ENCODE measurements around the gene MATN1.

MATN1 gene

DNA sequence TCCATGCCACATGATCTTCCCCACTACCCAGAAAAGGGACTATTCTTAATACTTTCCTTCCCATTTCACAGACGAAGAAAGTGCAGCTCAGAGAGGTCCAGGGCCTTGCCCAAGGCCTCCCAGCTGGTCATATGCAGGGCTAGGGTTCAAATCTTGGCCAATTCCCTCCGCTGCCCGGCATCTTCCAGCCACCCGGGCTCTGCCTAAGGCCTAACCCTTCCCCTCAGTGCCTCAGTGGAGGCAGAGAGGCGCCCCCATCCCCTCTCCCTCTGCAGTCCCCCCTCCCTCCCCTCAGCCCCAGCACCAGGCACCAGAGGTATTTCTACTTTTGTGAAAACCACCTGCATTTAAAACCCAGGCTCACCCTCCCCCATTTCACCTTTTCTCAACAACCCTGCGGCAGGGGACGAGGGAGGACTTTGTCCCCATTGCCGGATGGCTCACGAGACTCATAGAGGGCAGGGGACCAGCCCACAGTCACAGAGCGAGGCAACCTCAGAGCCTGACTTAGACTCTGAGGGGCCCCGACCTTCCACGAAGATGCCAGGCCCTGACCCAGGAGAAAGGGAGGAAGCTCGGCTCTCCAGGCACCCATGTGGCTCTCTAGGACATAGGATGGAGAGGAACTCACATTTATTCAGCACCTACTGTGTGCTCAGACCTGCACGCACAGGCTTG, 21.9 kb upstream of the MATN1 start:
- no peak for DNase-seq (ENCODE audit: low read depth in 2 of 2)

DNA sequence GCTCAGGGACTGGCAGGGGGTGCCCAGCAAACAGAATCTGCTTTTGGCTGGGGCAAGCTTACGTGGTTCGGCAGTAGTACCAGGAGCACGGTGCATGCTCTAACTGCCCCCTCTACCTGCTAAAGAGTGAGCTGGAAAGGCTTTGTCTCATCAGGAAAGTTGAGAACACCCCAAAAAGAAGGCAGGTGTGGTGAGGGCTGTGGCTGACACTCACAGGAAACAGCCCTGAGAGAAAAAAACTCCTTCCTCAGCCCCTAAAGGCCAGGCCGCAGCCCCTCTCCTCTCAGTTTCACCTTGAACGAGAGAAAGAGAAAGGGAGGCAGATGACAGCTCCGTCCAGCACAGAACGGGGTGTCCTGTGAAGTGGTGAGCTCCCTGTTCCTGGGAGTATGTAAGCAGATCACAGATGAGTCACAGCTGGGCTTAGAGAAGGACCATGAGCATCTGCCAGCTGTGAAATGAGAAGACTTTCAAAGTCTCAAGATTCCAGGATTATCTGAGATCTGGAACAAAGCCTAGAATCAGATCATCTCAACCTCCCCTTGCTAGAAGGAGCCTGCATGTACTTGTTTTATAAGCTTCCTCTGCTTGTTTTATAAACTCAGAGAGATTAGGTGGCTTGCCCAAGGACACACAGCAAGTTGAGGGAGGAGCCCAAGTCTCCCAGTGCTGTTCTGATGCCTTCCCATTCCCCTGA, 20.8 kb upstream of the MATN1 start:
- no peak for DNase-seq (ENCODE audit: low read depth in 2 of 2)

DNA sequence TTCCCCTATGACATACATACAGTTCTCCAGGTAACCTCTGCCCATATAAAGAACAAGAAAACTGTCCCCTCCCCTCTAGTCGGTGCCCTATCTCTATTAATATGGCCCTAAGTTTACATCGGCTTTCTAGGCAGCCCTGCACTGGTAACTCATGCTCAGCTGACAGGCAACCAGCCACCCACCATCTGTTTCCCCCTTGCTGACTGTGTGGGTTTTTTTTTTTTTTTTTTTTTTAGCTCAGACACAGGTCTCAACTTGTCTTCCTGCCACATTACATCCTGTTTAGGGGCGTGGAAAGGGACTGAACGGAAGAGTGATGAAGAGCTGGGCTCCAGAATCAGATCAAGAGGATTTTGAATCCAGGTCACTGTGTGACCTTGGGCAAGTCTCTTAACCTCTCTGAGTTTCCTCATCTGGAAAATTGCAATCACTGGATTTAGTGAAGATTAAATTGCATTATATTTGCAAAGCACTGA, 20.2 kb upstream of the MATN1 start:
- no peak for DNase-seq (ENCODE audit: low read depth in 2 of 2)

DNA sequence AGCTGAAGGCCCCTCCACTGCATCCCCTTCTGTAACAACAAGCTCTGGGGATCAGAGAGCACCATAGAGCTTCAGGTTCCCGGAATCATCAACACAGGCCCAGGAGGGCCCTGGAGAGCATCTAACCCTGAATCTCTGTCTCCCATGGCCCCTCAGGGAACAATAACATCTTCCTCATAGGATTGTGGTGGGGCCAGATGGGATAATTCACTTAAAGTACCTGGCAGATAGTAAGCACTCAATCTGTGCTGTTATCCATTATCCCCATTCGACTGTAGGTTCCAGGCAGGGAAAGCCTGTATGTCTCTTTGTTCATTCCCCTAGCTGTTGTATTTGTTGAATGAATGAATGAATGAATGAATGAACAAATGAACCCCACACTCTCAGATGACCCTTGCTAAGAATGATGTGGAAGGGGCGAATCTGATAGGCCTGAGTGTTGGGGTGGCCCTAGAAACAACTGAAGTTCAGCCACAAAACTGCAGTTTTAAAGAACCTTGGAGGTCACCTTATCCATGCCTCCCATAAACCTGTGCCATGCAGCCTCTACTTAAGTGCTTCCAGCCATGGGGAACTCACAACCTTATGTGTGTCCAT, 19.7 kb upstream of the MATN1 start:
- DNase-seq (ENCODE audit: low read depth in 2 of 2) = no peak

DNA sequence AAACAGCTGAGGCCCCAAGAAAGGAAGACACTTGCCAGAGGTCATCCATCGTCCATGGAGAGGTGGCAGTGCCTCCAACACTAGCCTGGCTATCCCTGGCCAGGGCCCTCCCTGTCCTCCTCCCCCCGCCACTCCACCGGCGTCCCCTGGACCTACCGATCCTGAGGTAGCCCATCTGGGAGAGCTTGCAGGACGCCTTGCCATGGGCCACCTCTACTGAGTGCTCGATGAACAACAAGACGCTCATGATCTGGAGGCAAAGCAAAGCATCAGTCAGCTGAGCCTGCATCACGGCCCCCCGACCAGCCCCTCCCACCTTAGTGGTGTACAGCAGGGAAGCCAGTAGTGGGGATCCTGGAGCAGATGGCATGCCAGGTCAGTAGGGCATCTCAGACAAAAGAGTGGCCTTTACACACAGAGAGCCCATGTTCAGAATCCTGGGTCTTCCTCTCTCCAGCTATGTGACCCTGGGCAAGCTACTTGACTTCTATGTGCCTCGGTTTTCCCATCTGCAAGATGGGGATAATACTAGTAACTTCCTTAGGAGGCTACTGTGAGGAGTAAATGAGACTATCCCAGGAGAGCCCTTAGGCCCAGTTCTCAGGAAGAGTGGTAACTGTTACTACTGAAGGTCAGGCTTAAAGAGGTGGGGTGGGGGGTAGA, 19.0 kb upstream of the MATN1 start:
- DNase-seq (ENCODE audit: low read depth in 2 of 2) = no peak

DNA sequence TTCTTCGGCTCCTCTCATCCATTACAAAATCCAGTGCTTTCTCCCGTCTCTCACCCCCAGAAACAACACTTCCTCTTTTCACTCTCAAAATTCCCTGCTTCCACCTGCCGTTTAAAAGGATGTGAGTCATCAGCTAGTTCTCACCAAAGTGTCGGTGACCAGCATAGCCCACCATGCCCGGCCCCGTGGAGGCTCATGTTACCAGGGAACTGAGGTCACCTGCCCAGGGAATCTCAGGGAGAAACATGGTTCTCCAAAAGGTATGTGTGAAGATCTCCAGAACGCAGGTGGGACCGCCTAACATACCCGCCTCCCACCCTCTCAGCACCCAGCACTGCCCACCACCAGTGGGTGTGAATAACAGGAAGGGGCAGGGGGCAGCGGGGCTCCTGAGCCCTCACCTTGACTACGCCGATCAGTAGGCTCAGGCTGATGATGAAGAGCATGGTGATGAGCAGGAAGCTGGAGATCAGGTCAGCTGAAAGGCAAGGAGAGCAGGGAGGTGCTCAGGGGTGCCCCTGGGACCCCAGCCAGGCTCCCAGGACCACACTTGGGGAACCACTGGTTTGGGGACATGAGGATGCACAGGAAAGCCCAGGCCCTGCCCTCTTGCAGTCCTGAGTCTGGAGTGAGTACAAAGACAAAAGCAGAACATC, 18.0 kb upstream of the MATN1 start:
- no peak for DNase-seq (ENCODE audit: low read depth in 2 of 2)

DNA sequence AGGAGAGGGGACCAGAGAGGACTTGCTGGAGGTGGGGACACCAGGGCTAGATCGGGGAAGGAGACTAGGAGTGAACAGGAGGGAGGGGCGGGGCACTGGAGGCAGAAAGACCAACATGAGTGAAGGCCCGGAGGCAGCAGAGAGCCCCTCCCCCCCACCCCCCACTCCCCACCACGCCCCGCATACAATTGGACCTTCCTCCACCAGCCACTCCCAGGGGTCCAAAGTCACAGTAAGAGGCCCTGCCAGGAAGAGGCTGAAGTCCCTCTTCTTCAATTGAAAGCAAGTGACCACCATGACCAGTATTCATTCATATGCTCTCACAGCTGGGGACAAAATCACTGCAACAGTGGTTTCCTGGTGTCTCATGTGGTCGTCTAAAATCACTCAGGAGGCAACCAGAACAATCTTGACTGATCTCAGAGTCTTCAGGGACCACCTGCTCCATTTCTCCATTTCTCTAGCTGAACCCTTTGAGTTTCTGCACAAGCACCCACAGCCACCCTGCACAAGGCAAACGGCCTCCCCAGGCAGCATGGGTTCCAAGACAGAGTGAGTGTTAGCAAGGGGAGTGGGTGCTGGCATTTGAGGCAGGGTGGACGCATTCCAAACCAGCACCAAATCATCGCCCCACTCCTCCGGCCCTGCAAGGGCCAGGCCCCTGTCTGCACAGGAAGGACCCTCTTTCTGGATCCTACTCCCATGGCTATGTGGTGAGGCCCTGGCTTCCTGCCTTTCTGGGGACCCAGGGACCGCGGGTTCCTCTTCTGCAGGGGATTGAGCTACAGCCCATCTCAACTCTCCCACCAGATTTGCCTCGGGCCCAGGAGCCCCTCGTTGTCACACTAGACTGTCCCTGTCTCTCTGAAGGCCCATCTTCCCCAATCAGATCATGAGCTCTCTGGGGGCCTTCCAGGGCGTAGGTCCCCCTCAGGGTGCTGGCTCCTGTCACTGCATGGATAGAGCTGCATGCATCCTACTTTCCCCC, 17.2 kb upstream of the MATN1 start:
- DNase-seq (ENCODE audit: low read depth in 2 of 2) = no peak

DNA sequence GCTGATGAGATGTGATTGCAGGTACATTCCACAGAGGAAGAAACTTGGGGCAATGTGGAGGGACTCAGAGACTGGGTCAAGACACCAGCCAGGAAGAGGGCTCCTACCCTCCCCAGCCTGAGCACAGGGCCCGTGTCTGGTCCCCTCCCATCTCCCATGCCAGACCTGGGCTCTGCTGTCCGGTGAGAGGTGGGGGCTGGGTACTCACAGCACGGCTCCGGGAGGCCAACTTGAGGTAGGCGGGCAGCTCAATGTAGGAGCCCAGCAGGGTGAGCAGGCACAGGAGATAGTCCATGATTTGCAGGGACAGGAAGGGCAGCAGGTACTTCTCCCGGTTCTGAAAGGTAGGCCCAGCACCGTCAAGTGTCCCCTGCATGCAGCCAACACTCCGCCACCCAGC, 16.2 kb upstream of the MATN1 start:
- no peak for DNase-seq (ENCODE audit: low read depth in 2 of 2)

DNA sequence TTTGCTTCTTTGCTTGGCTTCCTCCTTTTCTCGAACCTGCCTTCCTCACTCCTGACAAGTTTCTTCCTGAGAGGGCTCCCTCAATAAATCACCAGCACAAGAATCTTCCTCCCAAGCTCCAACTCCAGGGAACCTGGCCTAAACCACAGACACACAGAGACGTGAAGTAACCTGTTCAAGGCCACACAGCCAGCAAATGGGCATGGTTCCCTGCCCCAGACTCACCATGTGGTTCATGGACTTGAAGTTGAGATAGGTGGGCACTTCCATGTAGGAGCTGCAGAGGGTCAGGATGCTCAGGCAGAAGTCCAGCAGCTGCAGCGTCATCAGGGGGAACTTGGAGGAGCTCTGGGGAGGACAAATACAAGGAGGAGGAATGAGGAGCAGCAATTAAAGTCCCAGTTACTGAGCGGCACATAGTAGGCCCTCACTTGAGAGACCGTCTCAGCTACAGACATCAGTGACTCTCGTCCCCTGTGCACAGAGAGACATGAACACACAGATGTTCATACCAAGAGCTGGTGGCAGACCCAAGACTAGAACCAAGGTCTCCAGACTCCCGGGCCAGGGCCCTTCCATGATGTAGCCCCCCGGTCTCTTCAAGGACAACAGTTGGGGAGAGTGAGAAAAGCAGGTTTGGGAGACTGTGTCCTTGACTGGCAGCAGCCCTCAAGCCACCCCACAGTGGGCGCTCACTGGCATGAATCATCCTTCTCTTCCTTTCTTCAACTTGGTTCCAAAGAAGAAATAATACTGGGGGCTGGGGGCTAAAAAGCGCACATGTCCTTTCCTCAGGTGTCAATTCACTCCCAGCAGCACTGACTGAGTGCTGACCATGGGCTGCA, 15.6 kb upstream of the MATN1 start:
- DNase-seq (ENCODE audit: low read depth in 2 of 2) = no peak

DNA sequence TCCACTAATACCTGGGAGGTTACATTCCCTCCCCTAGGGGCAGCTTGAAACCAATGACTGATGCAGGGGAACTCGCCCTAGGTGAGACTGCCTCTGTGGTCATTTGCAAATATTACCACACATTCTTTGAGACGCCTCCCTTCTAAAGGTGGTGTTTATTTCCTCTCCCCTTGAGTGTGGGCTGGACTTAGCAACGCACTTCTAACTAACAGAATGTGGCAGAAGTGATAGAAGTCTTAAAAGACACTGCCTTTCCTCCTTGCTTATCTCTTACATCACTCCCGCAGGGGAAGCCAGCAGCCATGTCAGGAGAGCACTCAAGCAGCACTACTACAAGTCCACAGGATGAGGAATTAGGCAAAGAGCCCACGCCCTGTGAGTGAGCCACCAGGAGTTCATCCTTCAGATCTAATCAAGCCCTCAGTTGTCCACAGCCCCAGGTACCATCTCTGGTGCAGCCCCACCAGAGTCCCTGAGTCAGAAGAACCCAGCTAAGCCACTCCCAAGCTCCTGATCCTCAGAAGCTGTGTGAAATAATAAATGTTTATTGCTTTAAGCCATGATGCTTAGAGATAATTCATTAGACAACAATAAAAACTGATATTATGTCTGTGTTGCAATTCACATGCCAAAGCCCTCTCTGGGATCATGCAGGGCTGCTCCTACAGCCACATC, 14.8 kb upstream of the MATN1 start:
- DNase-seq (ENCODE audit: low read depth in 2 of 2) = no peak

DNA sequence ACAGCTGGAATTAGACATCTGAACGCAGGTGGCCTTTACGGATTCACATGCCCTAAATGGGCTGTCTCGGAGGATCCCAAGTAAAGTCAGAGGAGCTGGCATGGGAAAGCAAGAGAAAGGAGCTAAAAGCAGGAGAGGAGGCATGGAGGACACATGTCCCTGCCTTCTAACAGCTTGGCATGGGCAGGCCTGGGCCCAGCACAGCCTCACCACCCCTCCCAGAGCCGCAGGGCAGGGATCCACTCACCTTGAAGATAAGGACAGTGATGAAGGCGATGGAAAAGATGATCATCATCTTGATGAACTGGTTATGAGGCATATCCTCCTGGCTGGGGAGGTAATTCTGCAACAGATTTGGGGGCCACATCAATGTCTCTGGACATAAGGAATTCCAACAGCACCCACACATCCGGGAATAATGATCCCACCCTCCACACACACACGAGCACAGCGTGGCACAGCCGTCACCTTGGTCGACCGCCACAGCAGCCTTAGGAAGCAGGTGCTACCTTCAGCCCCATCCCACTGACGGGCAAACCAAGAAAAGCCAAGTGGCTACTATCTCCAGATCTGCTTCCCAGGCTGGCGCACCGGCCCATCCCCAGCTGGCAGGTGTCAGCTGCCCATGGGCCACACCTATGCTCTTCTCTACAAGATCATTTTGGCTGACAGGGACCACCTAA, 14.1 kb upstream of the MATN1 start:
- DNase-seq (ENCODE audit: low read depth in 2 of 2) = no peak

DNA sequence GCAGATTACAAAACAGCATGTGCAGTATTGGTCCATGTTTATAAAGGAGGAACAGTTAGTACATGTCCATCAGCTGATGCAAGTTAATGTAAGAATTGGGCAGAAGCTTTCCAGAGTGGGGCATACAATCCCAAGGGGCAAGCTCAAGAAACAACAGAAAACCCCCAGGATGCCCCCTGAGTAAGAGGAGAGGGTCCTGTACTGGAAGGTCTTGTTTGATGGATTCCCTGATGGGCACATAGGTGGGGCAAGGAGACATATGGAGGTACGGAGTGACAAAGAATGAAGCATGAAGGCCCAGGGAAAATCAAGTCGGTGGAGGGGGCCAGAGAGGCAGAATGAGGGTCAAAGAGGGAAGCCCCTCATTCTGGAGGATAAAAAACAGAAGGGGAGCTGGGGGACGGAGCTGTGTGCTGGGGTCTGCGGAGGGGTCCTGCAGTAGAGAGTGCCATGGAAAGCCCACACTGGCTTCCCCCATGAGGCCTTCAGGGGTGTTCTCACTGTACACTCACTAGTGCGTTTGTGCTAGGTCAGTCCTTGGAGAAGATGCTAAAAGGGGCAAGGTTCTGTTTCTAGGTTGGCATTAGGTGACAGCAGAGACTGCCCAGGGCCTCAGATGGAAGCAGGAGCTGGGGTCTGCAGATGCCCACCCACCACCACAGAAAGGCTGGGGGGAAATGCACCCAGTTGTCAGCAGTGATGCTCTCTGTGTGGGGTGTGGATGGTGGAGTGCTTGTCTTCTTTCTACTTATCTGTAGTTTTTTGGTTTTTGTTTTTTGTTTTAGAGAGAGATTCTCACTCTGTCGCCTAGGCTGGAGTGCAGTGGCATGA, 12.5 kb upstream of the MATN1 start:
- no peak for DNase-seq (ENCODE audit: low read depth in 2 of 2)

DNA sequence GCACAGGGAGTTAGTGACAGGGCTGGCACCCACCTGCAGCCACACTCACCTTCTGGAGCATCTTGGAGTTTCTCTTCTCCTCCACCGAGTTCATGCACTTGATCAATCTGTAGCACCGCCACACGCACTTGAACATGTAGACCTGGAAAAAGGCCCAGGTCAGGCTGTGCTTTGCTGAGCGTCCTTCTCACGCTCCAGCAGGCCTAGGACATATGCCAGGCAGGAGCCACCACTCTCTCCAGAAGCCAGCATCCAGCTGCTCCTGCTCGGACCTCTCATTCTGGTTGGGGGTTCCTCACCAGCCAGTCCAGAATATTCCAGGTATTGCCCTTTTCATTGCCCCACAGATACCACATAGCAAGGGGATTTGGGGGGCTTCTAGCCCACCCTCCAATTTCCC, 11.7 kb upstream of the MATN1 start:
- no peak for DNase-seq (ENCODE audit: low read depth in 2 of 2)

DNA sequence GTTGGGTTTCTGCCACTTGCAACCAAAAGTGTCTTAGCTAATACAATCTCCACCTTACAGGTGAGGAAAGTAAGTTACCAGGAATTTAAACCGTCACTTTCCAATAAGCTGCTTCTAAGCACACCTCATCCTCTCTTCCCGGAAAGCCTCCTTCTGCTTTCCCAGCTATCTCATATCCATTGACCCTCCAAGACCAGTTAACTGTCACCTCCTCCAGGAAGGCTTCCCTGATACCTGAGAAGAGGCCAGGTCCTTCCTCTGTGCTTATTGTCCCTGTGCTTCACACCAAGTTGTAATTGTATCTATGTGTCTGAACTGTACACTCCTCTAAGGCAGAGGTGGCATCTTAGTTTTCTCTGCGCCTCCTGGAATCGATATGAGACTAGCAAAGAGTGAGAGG, 11.2 kb upstream of the MATN1 start:
- DNase-seq (ENCODE audit: low read depth in 2 of 2) = no peak

DNA sequence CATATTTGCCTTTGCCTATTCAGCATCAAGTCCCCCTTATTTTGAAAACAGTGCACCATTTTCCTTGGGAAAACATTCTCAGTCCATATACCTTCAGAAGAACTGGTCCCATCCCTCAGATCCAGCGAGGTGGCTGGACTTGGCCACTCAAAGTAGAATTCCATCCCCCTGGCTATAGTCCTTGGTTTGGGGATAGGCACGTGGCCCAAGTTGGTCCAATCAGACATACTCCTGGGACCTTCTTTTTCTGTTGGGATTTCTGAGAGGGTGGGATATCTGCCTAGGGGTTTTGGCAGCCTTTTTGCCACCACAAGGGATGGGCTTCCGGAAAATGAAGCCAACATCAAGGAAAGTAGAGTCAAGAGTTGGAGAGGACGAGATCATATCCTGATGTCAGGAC, 10.7 kb upstream of the MATN1 start:
- no peak for DNase-seq (ENCODE audit: low read depth in 2 of 2)

DNA sequence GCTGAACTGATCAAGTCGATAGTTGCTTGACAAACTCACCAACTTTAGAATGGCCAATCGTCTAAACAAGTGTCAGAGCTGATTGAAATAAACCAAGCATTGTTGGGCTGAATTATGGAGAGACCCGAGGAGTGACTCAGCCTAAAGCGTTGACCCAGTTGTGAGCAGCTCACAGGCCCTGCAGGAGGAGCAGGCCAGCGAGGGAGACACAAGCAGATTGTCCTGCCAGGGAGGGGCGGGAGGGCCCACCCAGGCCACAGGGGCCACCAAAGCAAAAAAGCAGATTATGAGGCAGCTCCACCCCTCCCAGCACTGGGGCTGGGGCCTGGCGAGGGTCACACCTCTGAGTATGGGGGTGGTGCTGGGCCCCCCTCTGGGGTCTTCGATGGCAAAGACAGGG, 10.1 kb upstream of the MATN1 start:
- no peak for DNase-seq (ENCODE audit: low read depth in 2 of 2)

DNA sequence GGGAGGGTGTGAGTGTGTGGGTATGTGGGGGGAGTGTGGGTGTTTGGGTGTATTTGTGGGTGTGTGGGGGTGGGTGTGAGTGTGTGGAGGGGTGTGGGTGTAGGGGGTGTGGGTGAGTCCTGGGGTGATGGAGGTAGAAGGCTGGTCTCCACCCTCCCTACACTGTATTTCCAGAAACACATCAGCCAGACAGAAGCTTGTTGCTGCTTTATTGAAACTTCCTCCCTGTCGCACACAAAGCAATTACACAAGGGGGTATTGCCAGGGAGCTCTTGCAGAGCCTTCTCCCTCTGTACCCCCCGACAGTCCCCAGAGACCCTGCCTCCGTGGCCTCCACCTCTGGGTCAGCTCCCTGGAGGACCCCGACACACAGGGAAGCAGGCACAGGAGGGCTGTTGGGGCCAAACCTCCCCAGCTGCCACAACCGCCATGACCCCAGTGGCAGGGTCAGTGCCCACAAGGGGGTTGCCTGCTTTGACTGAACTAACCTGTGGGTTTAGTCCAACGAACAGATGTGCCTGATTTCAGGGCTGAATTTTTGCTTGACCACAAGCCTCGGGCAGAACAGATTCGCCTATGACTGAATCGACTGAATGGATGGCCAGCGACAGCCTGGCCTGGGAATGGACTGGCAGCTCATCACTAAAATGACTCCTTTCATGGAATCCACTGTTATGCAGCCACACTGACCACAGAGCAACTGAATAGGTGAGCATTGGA, 9.1 kb upstream of the MATN1 start:
- DNase-seq (ENCODE audit: low read depth in 2 of 2) = no peak

Data from activated CD4-positive, alpha-beta T cell treated with anti-CD3 and anti-CD28 coated beads for 24 hours (primary cell).